Coronary artery (tissue), 2 donors: ENCODE data around the gene GPBAR1.
"Not testable (repeated sequence)": the region's sequence is repeated elsewhere in the genome, so short reads cannot be mapped to it uniquely, and the experiment has no call there.

Experiments
- DNase-seq: peaks from one replicate; pipeline ENCODE4 v3.0.0-alpha.2; 2017; ENCODE audit warnings: low spot score
- H3K27ac ChIP-seq, 2 donors: fragments of 200-600 bp; sonication (generic); one replicate each; pipeline ENCODE4 v1.5.1; 2016 to 2019
- H3K4me3 ChIP-seq: fragments of 200-600 bp; sonication (generic); 2 replicates; pipeline ENCODE4 v1.5.1; 2016; ENCODE audit warnings: mild to moderate bottlenecking, moderate library complexity
- TF ChIP-seq, protein P1 (sequence below): fragments of 200-600 bp; sonication (generic); IDR thresholded peaks from one replicate; pipeline ENCODE4 v1.5.1; 2019; ENCODE audit warnings: antibody characterized with exemption

GPBAR1 gene

GRCh38 chr2:218305383-218305782 is 44.6 kb downstream of the GPBAR1 start:
- TF ChIP-seq, protein P1, sequence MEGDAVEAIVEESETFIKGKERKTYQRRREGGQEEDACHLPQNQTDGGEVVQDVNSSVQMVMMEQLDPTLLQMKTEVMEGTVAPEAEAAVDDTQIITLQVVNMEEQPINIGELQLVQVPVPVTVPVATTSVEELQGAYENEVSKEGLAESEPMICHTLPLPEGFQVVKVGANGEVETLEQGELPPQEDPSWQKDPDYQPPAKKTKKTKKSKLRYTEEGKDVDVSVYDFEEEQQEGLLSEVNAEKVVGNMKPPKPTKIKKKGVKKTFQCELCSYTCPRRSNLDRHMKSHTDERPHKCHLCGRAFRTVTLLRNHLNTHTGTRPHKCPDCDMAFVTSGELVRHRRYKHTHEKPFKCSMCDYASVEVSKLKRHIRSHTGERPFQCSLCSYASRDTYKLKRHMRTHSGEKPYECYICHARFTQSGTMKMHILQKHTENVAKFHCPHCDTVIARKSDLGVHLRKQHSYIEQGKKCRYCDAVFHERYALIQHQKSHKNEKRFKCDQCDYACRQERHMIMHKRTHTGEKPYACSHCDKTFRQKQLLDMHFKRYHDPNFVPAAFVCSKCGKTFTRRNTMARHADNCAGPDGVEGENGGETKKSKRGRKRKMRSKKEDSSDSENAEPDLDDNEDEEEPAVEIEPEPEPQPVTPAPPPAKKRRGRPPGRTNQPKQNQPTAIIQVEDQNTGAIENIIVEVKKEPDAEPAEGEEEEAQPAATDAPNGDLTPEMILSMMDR = no peak
- Histone ChIP-seq H3K27ac (no peak overlapping the region), H3K4me3 (no peak overlapping the region)
- no peak for DNase-seq

GRCh38 chr2:218306184-218306920 is 45.5 kb downstream of the GPBAR1 start:
- Histone ChIP-seq H3K4me3 (no peak overlapping the region), H3K27ac (no peak overlapping the region)
- DNase-seq = no peak
- TF ChIP-seq, protein P1 = no peak

DNA sequence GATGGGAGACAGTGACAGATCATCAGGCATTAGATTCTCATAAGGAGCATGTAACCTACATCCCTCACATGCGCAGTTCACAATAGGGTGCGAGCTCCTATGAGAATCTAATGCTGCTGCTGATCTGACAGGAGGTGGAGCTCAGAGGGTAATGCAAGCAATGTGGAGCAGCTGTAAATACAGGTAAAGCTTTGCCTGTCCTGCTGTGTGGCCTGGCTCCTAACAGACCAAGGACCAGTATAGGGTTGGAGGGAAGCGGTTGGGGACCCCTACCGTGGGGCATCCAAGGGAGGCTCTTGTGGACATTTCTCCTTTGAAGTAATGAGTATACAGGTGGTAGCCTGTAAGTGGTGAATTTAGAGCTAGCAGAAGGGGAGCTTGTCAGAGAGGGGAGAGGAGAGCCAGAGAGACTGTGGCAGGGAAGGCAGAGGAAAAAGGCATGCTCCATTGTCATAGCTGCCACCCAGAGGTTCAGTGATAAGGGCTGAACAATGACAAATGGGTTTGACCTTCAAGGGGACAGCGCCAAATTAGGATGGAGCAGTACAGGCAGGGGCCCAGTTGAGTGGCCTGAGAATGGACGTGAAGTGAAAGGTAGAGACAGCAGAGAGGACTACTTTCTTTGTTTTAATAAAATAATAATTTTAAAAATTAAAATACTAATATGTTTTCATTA is 46.7 kb downstream of the GPBAR1 start:
- TF ChIP-seq, protein P1 = no peak
- no peak for DNase-seq
- Histone ChIP-seq H3K27ac (no peak overlapping the region), H3K4me3 (no peak overlapping the region)

DNA sequence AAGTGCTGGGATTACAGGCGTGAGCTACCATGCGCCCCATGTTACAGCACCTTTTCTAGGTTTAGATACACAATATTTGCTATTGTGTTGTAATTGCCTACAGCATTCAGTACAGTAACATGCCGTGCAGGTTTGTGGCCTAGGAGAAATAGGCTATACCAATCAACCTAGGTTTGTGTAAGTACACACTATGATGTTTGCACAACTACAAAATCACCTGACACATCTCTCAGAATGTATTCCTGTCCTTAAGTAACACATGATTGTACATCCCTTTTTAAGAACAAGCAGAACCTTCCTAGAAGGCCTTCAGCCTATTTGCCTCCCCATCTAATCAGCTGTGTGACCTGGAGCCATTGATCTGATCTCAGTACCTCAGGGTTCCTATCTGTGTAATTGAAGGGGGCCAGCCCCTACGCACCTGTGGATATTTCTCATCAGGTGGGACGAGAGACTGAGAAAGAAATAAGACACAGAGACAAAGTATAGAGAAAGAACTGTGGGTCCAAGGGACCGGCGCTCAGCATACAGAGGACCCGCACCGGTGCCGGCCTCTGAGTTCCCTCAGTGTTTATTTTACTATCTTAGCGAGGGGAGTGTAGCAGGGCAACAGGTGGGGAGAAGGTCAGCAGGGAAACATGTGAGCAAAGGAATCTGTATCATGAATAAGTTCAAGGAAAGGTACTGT is 50.2 kb downstream of the GPBAR1 start:
- Histone ChIP-seq H3K4me3 (no peak overlapping the region), H3K27ac (no peak overlapping the region)
- no peak for DNase-seq
- TF ChIP-seq, protein P1 = no peak

- not testable (repeated sequence) for DNase-seq, H3K27ac ChIP-seq, H3K4me3 ChIP-seq
These were observed 50.9 kb downstream of the GPBAR1 start for GRCh38 chr2:218311541-218312266.

DNA sequence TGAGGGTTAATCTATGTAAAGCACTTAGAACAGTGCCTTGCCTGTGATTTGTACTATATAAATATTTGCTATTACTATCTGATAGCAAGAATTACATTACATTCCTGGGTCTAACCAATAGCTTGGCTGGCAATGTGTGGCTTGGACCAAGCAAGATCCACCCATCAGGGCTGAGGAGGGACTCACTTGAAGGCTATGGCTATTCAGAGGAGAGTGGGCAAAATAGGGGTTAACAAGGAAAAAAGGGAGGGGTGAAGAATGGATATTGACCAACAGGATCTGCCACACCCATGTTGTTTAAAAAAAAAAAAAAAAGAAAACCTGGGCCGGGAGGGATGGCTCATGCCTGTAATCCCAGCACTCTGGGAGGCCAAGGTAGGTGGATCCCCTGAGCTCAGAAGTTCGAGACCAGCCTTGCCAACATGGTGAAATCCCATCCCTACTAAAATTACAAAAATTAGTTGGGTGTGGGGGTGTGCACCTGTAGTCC is 51.5 kb downstream of the GPBAR1 start:
- no peak overlapping the region for H3K4me3 ChIP-seq
- TF ChIP-seq, protein P1 = no peak
- DNase-seq = no peak
- no peak overlapping the region for H3K27ac ChIP-seq

GRCh38 chr2:218313356-218313755 is 52.5 kb downstream of the GPBAR1 start:
- TF ChIP-seq, protein P1 = no peak
- DNase-seq = no peak
- Histone ChIP-seq H3K27ac (no peak overlapping the region), H3K4me3 (no peak overlapping the region)
